Ammon's horn (tissue), 1 donor: ENCODE measurements around the gene PHACTR1.
A peak's percentile ranks its signal among the peaks of the same experiment; 100 is the strongest.
"Not testable (repeated sequence)": the region's sequence is repeated elsewhere in the genome, so short reads cannot be mapped to it uniquely, and the experiment has no call there.

ENCODE experiments used
- DNase-seq: peaks from one replicate; pipeline ENCODE4 v3.0.0-alpha.2; 2016; ENCODE audit warnings: low spot score

Gene PHACTR1

DNA sequence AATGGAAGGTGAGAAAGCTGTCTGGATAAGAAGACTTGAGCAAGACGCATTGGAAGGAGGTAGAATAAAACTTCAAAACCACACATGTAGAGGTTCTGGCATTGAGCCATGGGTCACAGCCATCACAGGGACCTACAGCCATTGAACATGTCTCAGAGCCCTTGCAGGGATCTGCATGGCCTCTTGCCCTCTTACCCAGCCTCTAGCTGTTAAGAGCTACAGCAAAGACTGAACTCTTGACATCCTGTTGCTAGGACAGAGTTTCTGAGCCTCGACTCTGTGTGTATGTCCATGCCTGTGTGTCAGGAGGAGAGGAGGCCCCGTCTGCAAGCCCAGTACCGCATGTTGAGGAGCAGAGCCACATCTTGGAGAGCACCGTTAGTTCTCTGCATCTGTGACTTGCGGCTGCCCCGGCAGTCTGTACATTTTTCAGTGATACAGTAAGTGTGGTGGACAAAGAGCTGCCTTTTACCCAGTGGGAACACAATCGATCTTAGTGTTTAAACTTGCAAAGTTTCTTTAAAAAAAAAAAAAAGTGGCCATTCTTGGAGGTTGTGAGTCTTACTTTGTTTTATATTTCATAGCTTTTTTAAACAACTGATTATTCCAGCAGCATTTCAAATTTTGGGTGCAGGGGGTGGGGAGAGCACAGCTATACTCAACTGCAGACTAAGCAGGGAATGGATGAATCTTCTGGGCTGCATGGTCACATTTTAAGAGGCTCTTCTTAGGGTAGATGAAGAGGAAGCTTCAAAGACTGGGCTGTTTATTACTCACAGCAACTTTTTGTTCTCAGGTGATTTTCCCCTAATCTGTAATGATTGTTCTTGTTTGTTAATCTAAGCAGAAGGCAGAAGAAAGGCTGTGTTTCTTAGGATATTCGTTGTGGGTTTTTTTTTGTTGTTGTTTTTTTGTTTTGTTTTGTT lies 523.2 kb downstream of the PHACTR1 start:
- DNase-seq: no peak

DNA sequence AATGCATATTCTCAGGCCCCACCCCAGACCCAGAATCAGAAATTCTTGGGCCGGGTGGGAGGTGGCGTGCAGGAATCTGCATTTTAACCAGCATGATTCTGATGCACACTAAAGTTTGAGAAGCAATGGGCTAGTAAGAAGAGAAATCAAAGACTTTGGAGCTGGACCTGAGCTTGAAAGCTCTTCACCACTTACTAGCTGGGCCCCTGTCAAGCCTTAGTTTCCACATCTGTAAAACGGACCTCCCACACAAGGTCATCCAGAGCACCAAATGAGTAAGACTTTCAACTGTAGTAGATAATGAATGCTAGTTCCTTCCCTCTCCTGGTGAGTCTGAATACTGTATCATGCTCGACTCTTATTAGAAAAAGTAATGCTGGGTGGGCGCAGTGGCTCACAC lies 524.8 kb downstream of the PHACTR1 start:
- DNase-seq: no peak

DNA sequence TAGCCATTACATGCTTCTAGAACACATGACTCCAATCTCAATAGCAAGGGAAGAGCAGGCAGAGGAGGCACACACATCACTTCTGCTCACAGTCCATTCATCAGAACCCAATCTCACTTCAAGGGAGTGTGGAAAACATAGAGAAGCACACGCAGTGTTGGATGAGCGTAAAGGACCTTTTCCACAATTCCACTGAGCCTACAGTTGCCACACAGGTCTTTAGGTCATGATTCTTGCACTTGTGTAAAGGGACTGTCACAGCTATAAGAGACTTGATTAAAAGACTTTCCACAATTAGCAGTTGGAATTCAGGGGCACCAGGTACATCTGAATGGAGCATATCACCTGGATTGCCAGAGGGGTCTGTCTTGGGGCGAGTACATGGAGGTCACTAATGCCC lies 525.6 kb downstream of the PHACTR1 start:
- no peak for DNase-seq

DNA sequence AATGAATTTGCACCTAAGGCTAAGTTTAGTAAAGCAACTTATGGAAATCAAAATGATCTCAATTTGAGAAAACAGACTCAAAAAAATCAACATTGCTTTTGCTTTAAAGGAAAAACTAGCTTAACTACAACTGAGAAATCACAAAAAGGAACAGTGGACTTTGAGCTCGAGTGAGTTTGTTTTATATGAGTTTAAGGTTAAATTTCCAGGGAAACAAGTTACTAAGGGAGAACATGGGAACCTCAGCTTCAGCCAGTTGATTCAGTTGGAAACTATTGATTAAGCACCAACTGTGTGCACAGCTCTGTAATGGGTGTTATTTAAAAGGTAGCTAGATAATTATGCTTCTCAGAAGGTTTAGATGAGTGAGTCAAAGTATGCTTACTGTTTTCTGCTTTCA lies 526.0 kb downstream of the PHACTR1 start:
- DNase-seq: no peak

DNA sequence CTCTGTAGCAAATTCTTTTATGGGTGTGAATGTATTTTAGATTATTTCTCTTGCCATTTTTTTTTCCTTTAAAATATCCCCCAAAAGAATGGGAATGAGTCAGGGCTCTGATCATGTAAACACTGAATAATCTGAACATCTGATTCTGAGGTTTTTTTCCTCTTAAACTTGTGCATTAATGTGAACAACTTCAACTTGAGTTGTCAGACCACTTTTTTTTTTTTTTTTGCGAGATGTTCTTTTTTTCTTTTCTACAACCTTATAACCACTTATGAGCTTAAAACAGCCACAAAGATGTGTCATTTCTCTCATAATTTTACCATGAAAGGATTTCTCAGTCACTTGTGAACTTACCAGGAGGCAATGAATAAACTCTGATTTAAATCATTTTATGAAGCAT lies 526.5 kb downstream of the PHACTR1 start:
- DNase-seq: no peak

DNA sequence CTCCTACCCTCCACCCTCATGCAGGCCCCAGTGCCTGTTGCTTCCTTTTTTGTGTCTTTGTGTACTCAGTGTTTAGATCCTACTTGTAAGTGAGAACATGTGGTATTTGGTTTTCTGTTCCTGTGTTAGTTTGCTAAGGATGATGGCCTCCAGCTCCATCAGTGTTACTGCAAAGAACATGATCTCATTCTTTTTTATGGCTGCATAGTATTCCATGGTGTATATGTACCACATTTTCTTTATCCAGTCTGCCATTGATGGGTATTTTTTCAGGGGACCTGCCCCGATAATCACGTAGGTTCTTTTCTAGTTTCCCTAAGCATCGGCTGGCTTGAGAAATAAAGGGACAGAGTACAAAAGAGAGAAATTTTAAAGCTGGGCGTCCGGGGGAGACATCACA lies 527.2 kb downstream of the PHACTR1 start:
- DNase-seq: not testable (repeated sequence)

DNA sequence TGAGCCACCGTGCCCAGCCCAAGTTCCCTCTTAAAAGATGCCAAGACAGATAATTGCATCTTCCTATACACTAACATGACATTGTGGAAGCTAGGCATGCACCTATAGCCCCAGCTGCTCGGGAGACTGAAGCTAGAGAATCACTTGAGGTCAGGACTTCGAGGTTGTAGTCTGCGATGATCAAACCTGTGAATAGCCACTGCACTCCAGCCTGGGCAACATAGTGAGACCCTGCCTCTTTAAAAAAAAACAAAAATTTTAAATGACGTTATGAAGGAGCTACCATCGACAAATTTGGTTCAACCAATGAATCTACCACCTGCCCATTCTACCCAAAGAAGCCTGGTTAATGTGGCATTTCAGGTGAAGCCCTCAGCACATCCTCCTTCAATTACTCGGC lies 531.1 kb downstream of the PHACTR1 start:
- no peak for DNase-seq

DNA sequence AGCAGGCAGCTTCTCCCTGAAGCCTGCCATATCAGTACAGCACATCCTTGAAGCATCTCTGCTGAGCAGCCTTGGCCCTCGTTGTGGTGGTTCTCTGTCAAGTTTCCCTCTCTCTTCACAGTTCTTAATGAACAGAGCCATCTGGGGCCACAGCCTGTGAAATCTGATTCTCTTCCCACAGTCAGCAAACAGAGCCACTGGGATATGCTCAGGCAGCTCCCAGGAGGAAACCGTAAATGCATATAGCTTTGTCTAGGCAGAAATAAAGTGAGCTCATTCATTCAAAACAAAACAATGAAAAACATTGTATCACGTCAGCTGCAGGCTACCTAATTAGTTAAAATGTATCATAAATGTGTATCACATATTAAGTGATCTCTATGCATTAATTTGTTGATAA lies 531.5 kb downstream of the PHACTR1 start:
- DNase-seq: peak; percentile 54

DNA sequence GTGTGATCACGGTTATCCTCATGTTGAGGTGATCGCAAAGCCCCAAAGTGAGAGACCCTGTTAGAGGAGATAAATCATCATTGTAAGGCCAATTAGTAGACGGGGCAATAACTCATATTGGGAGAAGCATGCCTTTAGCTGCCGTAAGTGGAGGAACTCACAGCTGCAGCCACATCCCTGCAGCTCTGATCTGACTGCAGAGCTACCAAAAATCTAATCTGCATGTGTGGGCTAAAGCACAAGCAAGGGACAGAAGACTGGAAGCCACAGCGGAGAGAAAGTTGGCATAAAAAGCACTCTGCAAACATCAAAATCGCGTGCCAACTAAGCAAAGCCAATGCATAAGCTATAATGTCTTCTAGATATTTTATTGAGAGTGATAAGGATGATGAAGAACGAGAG lies 532.0 kb downstream of the PHACTR1 start:
- DNase-seq: no peak

DNA sequence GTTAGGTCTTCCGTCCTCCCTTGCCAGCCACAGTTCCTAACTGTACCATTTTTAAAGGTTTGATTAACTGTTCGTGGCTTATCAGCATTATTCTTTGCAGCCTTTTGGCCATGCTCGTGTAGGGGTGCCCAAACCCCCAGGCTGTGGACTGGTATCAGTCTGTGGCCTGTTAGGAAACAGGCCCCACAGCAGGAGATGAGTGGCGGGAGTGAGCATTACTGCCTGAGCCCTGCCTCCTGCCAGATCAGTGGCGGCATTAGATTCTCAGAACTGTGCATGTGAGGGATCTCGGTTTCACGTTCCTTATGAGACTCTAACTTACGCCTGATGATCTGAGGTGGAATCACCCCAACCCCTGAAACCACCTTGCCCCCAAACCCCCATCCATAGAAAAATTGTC lies 532.4 kb downstream of the PHACTR1 start:
- DNase-seq: no peak

DNA sequence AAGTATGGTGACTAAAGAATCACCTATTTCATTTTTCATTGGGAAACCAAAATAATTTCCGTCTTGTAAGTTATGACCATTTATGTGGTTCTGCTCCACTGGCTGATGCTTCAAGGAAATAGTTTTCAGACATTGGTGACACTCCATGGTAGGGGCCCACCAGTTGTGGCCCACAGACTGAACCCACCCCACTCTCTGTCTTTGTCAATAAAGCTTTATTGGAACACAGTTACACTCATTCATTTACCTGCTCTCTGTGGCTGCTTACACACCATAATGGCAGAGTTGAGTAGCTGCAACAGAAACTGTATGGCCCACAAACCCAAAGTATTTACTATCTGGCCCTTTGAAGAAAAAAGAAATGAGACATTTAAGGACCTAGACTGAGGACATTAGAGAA lies 533.2 kb downstream of the PHACTR1 start:
- no peak for DNase-seq

DNA sequence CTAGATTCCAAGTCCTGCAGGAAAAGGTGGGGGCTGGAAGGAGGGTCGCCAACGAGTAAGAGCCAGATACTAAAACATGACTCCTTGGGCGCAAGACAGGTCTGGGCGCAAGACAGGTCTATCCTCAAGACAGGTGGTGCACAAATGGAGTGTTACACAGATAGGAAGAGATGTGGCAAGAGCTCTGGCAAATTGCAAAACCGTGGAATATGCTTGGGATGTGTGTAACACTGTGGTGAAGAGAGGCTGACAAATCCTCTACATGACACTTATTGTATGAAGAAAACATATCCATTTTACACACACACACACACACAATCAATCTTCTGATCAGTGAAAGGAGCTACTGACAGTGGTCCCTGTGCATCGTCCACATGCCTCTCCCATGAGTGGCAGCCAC lies 534.1 kb downstream of the PHACTR1 start:
- no peak for DNase-seq

DNA sequence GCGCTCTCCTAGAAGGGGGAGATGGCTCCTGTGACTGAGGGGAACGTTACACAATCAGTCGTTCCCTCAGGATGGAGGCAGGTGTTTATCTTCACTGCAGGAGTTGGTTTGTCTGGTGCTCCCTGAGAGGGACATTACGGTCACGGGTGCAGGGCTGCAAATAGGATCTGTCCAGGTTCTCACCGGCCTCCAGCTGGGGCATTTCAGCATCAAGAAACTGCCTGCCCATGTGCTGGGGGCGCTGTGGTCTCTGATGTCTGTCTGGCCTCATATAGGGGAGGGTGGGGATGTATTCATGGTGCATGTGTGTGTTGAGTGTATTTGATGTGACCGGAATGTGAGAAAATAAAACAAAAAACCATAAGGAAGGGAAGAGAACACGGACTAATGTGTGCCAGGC lies 534.7 kb downstream of the PHACTR1 start:
- DNase-seq: no peak

DNA sequence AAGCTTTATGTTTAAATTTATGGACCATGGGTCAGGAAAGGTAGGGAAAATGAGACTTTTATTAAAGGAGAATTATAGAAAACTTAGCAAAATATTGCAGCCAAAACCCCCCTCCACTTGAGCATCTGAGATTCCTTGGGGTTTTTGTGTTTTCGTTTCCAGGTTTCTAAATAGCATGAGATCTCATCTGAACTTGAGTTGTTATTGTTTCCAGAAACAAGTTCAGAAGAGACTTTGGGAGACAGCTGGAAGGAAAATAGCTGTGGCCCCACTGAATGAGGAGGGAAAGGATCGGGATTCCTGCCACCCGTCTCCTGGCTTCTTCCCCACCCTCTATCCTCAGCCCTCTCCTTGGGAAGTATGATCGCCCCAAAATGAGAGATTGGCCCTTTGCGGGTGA lies 536.2 kb downstream of the PHACTR1 start:
- DNase-seq: no peak

DNA sequence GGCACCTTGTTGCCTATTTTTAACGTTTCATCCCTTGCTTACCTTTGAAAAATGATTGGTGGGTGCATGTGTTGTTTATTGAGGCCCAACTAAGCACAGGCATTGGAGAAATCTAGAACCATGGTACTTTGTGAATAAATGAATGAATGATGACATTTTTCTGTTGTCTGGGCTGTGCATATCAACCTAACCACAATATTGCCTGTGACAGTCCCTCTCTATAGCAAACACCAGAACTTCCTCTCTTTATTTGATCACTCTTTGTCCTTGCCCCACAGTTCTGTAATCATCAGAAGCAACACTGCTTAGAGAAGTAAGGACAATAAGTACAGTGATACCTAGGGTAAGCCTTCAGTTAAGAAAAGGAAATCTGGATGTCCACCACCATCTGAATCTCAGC lies 536.7 kb downstream of the PHACTR1 start:
- no peak for DNase-seq

DNA sequence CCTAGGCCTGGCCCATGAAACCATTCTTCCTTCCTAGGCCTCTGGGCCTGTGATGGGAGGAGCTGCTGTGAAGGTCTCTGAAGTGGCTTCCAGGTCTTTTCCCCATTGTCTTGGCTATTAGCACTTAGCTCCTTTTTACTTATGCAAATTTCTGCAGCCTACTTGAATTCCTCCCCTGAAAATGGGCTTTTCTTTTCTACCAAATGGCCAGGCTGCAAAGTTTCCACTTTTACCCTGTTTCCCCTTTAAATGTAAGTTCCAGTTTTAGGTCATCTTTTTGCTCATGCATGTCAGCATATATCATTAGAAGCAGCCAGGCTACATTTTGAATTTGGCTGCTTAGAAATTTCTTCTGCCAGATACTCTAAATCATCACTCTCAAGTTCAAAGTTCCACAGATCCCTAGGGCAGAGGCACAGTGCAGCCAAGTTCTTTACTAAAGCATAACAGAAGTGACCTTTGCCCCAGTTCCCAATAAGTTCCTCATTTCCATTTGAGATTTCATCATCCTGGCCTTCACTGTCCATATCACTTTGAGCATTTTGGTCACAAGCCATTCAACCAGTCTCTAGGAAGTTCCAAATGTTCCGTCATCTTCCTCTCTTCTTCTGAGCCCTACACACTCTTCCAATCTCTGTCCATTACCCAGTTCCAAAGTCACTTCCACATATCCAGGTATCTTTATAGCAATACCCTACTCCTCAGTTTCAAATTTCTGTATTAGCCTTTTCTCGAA lies 539.9 kb downstream of the PHACTR1 start:
- DNase-seq: peak; percentile 39

DNA sequence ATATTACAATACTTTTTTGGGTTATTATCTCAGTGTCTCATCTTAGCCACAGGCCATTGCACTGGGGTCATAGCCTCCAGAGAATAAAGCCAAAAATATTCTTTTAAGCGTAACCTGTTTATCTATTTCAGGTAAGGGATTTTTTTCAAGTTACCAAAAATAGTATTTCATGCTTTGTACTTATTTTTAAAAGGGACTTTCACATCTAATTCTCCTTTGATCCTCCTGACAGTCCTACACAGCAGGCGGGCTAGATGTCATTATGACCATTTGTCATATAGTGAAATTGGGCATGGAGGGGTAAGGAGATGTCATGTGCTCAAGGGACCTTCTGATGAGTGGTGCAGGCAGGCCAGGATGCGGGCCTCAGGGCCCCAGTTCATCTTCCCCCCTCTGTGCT lies 542.8 kb downstream of the PHACTR1 start:
- DNase-seq: no peak

DNA sequence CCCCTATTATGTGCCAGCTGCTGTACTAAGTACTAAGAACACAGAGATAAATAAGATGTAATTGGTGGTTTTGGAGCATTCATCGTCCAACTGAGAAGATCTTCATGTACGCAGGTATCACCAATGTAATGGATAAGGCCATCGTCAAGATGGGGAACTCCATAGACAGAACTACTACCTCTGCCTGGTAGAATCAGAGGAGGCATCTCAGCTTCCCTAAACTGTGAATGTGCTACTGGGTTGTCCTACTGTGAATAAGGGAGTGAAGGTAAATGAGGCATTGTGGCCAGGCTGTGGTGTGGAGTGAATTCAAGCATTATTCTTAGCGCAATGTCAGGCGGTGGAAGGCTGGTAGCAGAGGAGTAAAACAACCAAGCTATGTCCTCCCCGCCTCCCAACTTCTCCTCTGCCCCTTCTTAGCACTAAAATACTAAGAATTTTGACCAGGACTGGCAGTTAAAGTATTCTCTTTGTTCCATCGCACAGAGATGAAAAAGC lies 543.6 kb downstream of the PHACTR1 start:
- no peak for DNase-seq

DNA sequence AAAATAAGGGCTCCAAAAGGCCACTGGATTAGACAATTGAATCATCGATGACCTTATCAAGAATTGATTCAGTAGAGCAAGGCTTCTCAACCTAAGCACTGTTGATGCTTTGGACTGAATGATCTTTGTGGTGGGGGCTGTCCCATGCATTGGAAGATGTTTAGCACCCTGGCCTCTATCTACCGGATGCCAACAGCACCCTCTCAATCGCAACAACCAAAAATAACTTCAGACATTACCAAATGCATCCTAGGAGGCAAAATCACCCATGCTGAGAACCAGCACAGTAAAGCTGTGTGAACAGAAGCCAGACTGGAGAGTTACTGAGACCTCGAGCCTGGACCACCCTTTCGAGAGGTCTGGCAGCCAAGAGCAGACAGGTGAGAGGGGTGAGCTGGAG lies 544.3 kb downstream of the PHACTR1 start:
- DNase-seq: no peak

DNA sequence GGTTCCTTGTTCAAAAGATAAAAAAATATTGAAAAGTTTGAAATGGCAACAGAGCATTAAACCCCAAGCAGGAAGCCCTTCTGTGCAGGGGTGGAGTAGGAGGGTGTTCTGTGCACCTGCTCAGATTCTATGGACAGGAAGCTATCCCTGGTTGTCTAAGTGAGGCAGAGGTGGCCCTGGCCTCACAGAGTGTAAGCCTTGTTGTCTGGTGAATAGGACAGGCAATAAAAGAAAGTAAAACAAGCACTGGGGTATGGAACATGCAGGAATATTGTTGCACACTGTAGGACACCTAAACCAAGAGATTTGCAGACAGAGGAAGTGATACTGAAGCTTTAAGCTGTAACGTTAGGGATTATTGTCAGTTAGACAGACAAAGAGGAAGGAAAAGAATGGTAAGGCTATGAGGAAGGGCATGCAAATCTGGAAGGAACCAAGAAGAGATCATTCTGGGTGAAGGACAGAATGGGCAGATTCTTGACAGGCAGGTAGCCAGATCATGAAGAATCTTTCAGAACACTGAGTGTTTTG lies 545.0 kb downstream of the PHACTR1 start:
- DNase-seq: peak; percentile 42

DNA sequence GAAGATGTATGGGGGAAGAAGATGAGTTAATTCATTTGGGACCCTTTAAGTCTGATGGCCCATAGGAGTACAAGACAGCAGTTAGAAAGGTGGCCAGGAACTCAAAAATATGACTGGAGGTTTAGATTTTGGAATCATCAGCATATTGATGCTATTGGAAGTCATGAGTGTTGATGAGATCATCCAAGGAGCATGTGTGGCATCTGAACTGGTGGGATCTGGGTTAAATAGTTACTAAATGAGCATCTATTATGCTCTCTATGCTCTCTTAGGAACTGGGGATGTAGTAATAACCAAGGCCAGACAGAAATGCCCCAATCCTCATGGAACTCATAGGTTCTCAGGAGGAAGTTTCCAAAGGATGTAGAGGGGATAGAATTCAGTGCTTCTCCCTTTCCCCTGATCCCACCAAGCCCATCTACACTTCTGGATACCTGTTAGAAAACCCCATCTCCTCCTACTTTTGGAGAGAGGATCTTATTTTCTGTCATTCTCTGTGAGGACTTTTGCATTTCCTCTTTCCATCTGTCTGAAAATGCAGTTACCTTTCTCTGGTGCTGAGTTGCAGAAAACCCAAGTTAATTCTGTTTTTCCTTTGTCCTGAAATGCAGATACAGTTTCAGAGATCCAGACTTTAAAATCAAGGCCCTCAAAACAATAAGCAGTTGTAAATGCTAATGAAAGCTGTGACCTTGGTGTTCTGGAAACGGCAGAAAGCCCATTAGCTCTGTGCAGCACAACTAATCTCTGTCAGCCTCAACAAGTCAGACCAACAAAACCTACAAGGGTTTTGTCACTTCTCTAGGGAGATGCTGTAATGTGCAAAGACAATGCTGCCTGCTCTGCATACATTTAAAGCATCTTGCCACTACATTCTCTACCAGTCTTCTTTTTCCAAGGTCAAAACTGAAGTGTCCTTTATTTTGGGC lies 546.0 kb downstream of the PHACTR1 start:
- no peak for DNase-seq

DNA sequence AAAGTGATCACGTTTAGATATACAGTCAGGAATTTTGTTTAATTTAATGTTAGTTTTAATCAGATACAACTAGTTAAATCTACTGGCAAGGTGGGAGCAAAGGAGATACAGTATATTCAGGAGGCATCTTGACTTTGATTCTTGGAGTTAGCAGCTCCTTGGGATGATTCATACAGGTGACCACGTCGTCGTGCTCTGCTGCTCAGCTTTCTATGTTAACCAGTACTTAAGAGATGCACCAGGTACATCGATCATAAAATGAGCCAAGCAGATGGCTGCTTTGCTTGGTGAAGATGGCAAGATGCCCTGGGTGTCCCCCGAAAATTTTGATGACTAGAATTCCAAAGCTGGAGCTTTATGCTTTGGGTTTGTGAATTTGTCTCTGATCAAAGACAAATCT lies 547.1 kb downstream of the PHACTR1 start:
- no peak for DNase-seq
